Mucosa of stomach (tissue), 1 donor: ENCODE data around the gene RAPGEF5.

ENCODE experiments used
- H3K27me3 ChIP-seq: one replicate; pipeline ENCODE4 v1.7.0; 2013; ENCODE audit warnings: mild to moderate bottlenecking, low read length; ENCODE audit not compliant: control insufficient read depth, insufficient read depth
- H3K36me3 ChIP-seq: one replicate; pipeline ENCODE4 v1.7.0; 2013; ENCODE audit warnings: low read length; ENCODE audit not compliant: control insufficient read depth, insufficient read depth
- H3K4me1 ChIP-seq: one replicate; pipeline ENCODE4 v1.7.0; 2013; ENCODE audit warnings: mild to moderate bottlenecking, low read length; ENCODE audit not compliant: control insufficient read depth, insufficient read depth
- H3K4me3 ChIP-seq: one replicate; pipeline ENCODE4 v1.7.0; 2013; ENCODE audit warnings: low read length
- H3K9ac ChIP-seq: one replicate; pipeline ENCODE4 v1.7.0; 2013; ENCODE audit warnings: mild to moderate bottlenecking, low read length, moderate library complexity
- H3K9me3 ChIP-seq: one replicate; pipeline ENCODE4 v1.7.0; 2013; ENCODE audit warnings: mild to moderate bottlenecking, low read length, moderate library complexity; ENCODE audit not compliant: control insufficient read depth
- donor health status: Pancreatic carcinoma.

Gene RAPGEF5

GRCh38 chr7:22267930-22268615, 88.9 kb downstream of the RAPGEF5 start:
- no peaks in the 10 kb centered on the region for H3K36me3 ChIP-seq
- no peaks in the 10 kb centered on the region for H3K9me3 ChIP-seq
- no peak overlapping the region for H3K9ac ChIP-seq
- H3K4me1 ChIP-seq = no peaks in the 10 kb centered on the region
- H3K4me3 ChIP-seq = no peak overlapping the region
- no peaks in the 10 kb centered on the region for H3K27me3 ChIP-seq

- no peaks in the 10 kb centered on the region for H3K9me3 ChIP-seq
- no peaks in the 10 kb centered on the region for H3K4me1 ChIP-seq
- H3K4me3 ChIP-seq = no peak overlapping the region
- H3K36me3 ChIP-seq = no peaks in the 10 kb centered on the region
- H3K27me3 ChIP-seq = no peaks in the 10 kb centered on the region
- H3K9ac ChIP-seq = no peak overlapping the region
Measured at GRCh38 chr7:22262538-22262937, 94.4 kb downstream of the RAPGEF5 start.

DNA sequence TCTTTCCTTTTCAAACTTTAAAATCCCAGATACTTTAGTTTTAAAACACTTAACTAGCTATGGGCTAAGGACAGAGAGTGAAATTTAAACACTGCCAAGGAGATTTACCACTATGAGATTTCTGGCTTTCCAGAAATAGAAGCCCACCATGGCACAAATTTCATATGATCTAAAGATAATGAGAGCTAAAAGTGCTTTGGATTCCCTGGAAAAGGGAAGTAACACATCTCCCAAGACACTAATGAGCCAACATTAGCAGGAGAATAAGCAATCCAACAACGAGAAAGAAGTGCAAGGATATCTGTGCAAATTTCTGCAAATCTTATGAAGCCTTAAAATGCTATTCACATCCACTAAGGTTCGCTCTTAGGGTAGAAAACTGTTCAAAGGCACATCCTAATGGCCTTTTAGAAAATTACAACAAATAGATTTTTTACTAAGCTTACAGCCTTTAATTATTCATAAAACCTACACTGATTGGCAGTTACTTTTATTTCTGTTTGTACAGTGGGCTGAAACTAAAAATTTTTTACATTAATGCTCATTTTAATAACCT, 100.3 kb downstream of the RAPGEF5 start:
- no peak overlapping the region for H3K9ac ChIP-seq
- H3K36me3 ChIP-seq = no peaks in the 10 kb centered on the region
- H3K4me3 ChIP-seq = no peak overlapping the region
- peaks cover 17% of the 10 kb centered on the region for H3K4me1 ChIP-seq
- H3K9me3 ChIP-seq = no peaks in the 10 kb centered on the region
- no peaks in the 10 kb centered on the region for H3K27me3 ChIP-seq

GRCh38 chr7:22255834-22256233, 101.1 kb downstream of the RAPGEF5 start:
- Histone ChIP-seq H3K4me3 (no peak overlapping the region), H3K9me3 (no peaks in the 10 kb centered on the region), H3K9ac (peak overlapping the region; percentile 18), H3K36me3 (no peaks in the 10 kb centered on the region), H3K4me1 (peaks cover 17% of the 10 kb centered on the region), H3K27me3 (no peaks in the 10 kb centered on the region)

DNA sequence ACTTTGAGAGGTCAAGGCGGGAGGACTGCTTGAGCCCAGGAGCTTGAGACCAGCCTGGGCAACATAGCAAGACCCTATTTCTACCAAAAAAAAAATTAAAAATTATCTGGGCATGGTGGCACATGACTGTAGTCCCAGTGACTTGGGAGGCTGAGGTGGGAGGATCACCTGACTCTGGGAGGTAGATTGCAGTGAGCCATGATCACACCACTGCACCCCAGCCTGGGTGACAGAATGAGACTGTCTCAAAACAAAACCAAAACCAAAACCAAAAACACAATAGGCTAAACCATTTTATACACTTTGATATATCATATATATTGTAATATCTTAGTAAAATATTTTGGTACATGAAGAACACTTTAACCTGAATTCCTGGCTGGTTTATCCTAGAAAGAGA, 101.6 kb downstream of the RAPGEF5 start:
- no peaks in the 10 kb centered on the region for H3K27me3 ChIP-seq
- H3K4me3 ChIP-seq = no peak overlapping the region

GRCh38 chr7:22252936-22253536, 103.9 kb downstream of the RAPGEF5 start:
- Histone ChIP-seq H3K9me3 (no peaks in the 10 kb centered on the region), H3K36me3 (no peaks in the 10 kb centered on the region), H3K4me1 (peaks cover 17% of the 10 kb centered on the region), H3K9ac (no peak overlapping the region), H3K27me3 (no peaks in the 10 kb centered on the region), H3K4me3 (no peak overlapping the region)

More for the DNA sequence above, 101.6 kb downstream of the RAPGEF5 start:
- peaks cover 17% of the 10 kb centered on the region for H3K4me1 ChIP-seq
- H3K9me3 ChIP-seq = no peaks in the 10 kb centered on the region
- no peaks in the 10 kb centered on the region for H3K36me3 ChIP-seq
- no peak overlapping the region for H3K9ac ChIP-seq

- Histone ChIP-seq H3K4me1 (peaks cover 17% of the 10 kb centered on the region), H3K9ac (no peak overlapping the region), H3K9me3 (no peaks in the 10 kb centered on the region), H3K27me3 (no peaks in the 10 kb centered on the region), H3K4me3 (no peak overlapping the region), H3K36me3 (no peaks in the 10 kb centered on the region)
Measured at GRCh38 chr7:22252016-22252415, 104.9 kb downstream of the RAPGEF5 start.

GRCh38 chr7:22251281-22251680, 105.7 kb downstream of the RAPGEF5 start:
- Histone ChIP-seq H3K9me3 (no peaks in the 10 kb centered on the region), H3K27me3 (no peaks in the 10 kb centered on the region), H3K36me3 (no peaks in the 10 kb centered on the region), H3K9ac (no peak overlapping the region), H3K4me1 (peaks cover 11% of the 10 kb centered on the region), H3K4me3 (no peak overlapping the region)

GRCh38 chr7:22250390-22250789, 106.6 kb downstream of the RAPGEF5 start:
- no peak overlapping the region for H3K4me3 ChIP-seq
- H3K36me3 ChIP-seq = no peaks in the 10 kb centered on the region
- no peaks in the 10 kb centered on the region for H3K27me3 ChIP-seq
- no peak overlapping the region for H3K9ac ChIP-seq
- H3K4me1 ChIP-seq = peaks cover 6% of the 10 kb centered on the region
- no peaks in the 10 kb centered on the region for H3K9me3 ChIP-seq

DNA sequence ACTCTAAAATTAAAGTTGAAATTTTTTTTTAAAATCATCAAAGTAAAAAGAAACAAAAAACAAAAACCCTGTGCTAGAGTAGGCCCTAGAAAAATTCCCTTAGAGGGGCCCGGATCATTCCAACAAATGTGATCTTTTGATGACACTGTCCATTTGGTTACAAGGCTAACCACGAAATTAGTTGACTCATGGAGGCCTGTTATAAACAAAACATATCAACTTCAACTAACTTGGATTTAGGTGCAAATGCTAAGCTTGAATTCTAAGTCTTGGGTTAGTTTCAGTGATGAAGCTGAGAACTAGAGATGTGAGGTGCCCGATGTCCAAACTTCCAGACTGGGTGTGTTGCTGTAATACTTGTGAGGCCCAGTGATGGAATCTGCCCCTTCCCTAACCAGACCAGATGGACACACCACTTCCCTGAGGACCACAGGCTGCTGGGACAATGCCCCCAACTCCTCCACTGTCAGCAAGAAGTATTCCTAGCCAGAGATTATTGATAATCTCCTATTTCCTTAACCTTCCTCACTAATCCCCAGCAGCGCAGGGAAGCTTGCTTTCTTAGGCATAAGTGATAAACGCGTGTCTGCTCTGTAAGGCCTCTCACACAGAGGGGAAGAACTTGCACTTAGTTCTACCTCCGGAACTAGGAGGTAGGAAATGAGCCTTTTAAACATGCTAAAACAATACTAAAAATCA, 108.7 kb downstream of the RAPGEF5 start:
- Histone ChIP-seq H3K9ac (no peak overlapping the region), H3K27me3 (no peaks in the 10 kb centered on the region), H3K9me3 (no peaks in the 10 kb centered on the region), H3K36me3 (no peaks in the 10 kb centered on the region), H3K4me3 (no peak overlapping the region), H3K4me1 (no peaks in the 10 kb centered on the region)

GRCh38 chr7:22241805-22242390, 115.1 kb downstream of the RAPGEF5 start:
- Histone ChIP-seq H3K4me3 (no peak overlapping the region), H3K27me3 (no peaks in the 10 kb centered on the region), H3K4me1 (no peaks in the 10 kb centered on the region)

More at GRCh38 chr7:22241805-22242390, 115.1 kb downstream of the RAPGEF5 start:
- Histone ChIP-seq H3K9ac (no peak overlapping the region), H3K36me3 (no peaks in the 10 kb centered on the region), H3K9me3 (no peaks in the 10 kb centered on the region)
